HepG2 (cell line): ENCODE measurements around the gene CLEC16A. TPM values are rescaled to one million over a fixed set of nuclear protein-coding genes. Genes with fewer than 3 reads are reported as not detected.

Source experiments
- ATAC-seq: fragments of 200-7000 bp; cut with Tn5 transposase; 3 replicates; pipeline ENCODE4 v1.9.1; 2020; ENCODE audit warnings: mild to moderate bottlenecking, moderate library complexity
- BruUV-seq: library from RNA; stranded (reverse); fragments of 400-500 nt; replicated peaks from 2 replicates; lab custom pipeline; 2021; lab: Mats Ljungman, UMichigan
- CTCF ChIA-PET: fragments of 300-600 bp; formaldehyde crosslinking; extraction: SDS; loops from one replicate; lab custom pipeline; 2021; ENCODE audit warnings: low total read pairs, inconsistent platforms, low intra/inter-chr PET ratio; lab: Yijun Ruan, JAX
- POLR2A ChIA-PET: fragments of 350-600 bp; sonication (Branson Sonifier 250); formaldehyde crosslinking; loops from one replicate; lab custom pipeline; 2020; ENCODE audit warnings: antibody characterized with exemption, inconsistent platforms; lab: Yijun Ruan, JAX
- DNase-seq: peaks from one replicate; pipeline ENCODE4 v3.0.0-alpha.2; 2015; ENCODE audit warnings: low spot score
- FAIRE-seq: peaks from 3 replicates; lab custom pipeline; 2011; peaks lifted over from hg19 to GRCh38; lab: Jason Lieb, UNC
- H2AFZ ChIP-seq: one replicate; pipeline ENCODE4 v1.6.1; 2011; ENCODE audit warnings: low read length, inconsistent platforms
- H3K27ac ChIP-seq: fragments of 300-600 bp; 3 replicates; pipeline ENCODE4 v1.8.0; 2011; ENCODE audit warnings: mixed run types, mild to moderate bottlenecking, mixed read lengths, low read length, inconsistent platforms; ENCODE audit not compliant: insufficient read depth; ENCODE audit errors: extremely low read length
- H3K27me3 ChIP-seq, 2 experiments: fragments of 200-600 bp in 1 of 2; 2 replicates in 1 of 2; 3 replicates in 1 of 2; pipeline versions ENCODE4 v1.6.0 to v1.8.0; 2011; ENCODE audit warnings: low read length in 2 of 2, mild to moderate bottlenecking in 2 of 2, moderate library complexity in 2 of 2, inconsistent platforms in 1 of 2; ENCODE audit not compliant: insufficient read depth in 2 of 2, control insufficient read depth in 1 of 2
- H3K36me3 ChIP-seq, 2 experiments: fragments of 200-600 bp in 1 of 2; replicated peaks in 1 of 2; 2 replicates in 1 of 2; 3 replicates in 1 of 2; pipeline versions ENCODE4 v1.5.1 to v1.8.0; 2011; ENCODE audit warnings: low read length in 2 of 2, inconsistent platforms in 1 of 2; ENCODE audit not compliant: insufficient read depth in 2 of 2, control insufficient read depth in 1 of 2
- H3K4me1 ChIP-seq: 2 replicates; pipeline ENCODE4 v1.5.1; 2012; ENCODE audit warnings: low read length, inconsistent platforms; ENCODE audit not compliant: insufficient read depth
- H3K4me2 ChIP-seq: 2 replicates; pipeline ENCODE4 v1.6.0; 2011; ENCODE audit warnings: low read depth, low read length, inconsistent platforms
- H3K4me3 ChIP-seq, 3 experiments: fragments of 200-600 bp in 1 of 3; sonication (generic), shearing (Covaris generic) in 1 of 3; replicated peaks in 1 of 3; 2 replicates each; pipeline ENCODE4 v1.5.1; 2011 to 2016; ENCODE audit warnings: low read length in 3 of 3, inconsistent platforms in 2 of 3, low read depth in 2 of 3, mild to moderate bottlenecking in 2 of 3, control low read depth in 1 of 3, mixed read lengths in 1 of 3; ENCODE audit not compliant: insufficient read depth in 1 of 3
- H3K79me2 ChIP-seq: one replicate; pipeline ENCODE4 v1.6.1; 2011; ENCODE audit warnings: low read length, inconsistent platforms; ENCODE audit not compliant: insufficient read depth
- H3K9ac ChIP-seq: 2 replicates; pipeline ENCODE4 v1.6.0; 2011; ENCODE audit warnings: mild to moderate bottlenecking, low read depth, low read length, inconsistent platforms; ENCODE audit not compliant: insufficient read depth
- H3K9me3 ChIP-seq: 2 replicates; pipeline ENCODE4 v1.5.1; 2012; ENCODE audit warnings: mild to moderate bottlenecking, low read length
- H4K20me1 ChIP-seq: 2 replicates; pipeline ENCODE4 v1.6.0; 2011; ENCODE audit warnings: inconsistent platforms, mild to moderate bottlenecking, low read length, moderate library complexity; ENCODE audit not compliant: insufficient read depth
- ADNP ChIP-seq: sonication (generic); formaldehyde crosslinking; IDR thresholded peaks from 2 replicates; pipeline ENCODE4 v1.4.0; 2020; ENCODE audit warnings: missing genetic modification reagents
- CHD4 ChIP-seq: fragments of 200-600 bp; sonication (generic); IDR thresholded peaks from 2 replicates; pipeline ENCODE4 v1.7.0; 2017; ENCODE audit warnings: mild to moderate bottlenecking, low read length, borderline replicate concordance
- U2AF1 ChIP-seq: fragments of 200-400 bp; formaldehyde crosslinking; optimal IDR thresholded peaks from 2 replicates; pipeline ENCODE3; 2017; ENCODE audit warnings: mild to moderate bottlenecking, low read depth, low read length
- ZMYM2 ChIP-seq: sonication (generic); formaldehyde crosslinking; IDR thresholded peaks from 2 replicates; pipeline ENCODE4 v1.8.0; 2022; ENCODE audit warnings: mild to moderate bottlenecking, missing genetic modification reagents
- ZNF484 ChIP-seq: sonication (generic); formaldehyde crosslinking; IDR thresholded peaks from 2 replicates; pipeline ENCODE4 v1.5.1; 2020; ENCODE audit warnings: mild to moderate bottlenecking, low read depth, missing genetic modification reagents, borderline replicate concordance
- ZNF768 ChIP-seq: sonication (generic); formaldehyde crosslinking; IDR thresholded peaks from 2 replicates; pipeline ENCODE4 v1.4.0; 2020; ENCODE audit warnings: missing genetic modification reagents
- WGBS: methylation state at CpG from one replicate; pipeline ENCODE4 v1.1.6; 2017; ENCODE audit warnings: low lambda C conversion rate; 5-methylcytosine and 5-hydroxymethylcytosine counted together
- in situ Hi-C: cut with HindIII; loops from 2 replicates; pipeline ENCODE4 v1.10.0; 2017; ENCODE audit warnings: low pct_unique_long_range_greater_than_20kb; ENCODE audit not compliant: extremely low pct_ligation_motif_present
- intact Hi-C: fragments of 100-400 bp; cut with micrococcal nuclease; formaldehyde crosslinking; loops from one replicate; pipeline ENCODE4 v1.10.0; 2022; ENCODE audit not compliant: unreplicated experiment
- polyA plus RNA-seq, 8 experiments: library from polyadenylated mRNA; depleted of rRNA in 3 of 8; stranded (reverse) in 7 of 8; unstranded in 1 of 8; fragments of >200 nt; fragmentation: Illumina TruSeq in 4 of 8; extraction: Trizol in 4 of 8; gene quantifications; 2 replicates each; pipeline versions ENCODE4 v1.2.1 to v1.2.3, GENCODE V29; 2011 to 2016; ENCODE audit warnings: low read depth in 4 of 8, missing spikeins in 1 of 8, mixed read lengths in 1 of 8; ENCODE audit not compliant: insufficient read depth in 1 of 8
- total RNA-seq, 5 experiments: library from RNA; depleted of rRNA; stranded (reverse); fragments of >200 nt; fragmentation: Illumina TruSeq; extraction: Trizol; gene quantifications; 2 replicates each; pipeline ENCODE4 v1.2.3, GENCODE V29; 2016; ENCODE audit warnings: low read depth in 1 of 5
- TF ChIP-seq, protein P1 (sequence below): sonication (generic); formaldehyde crosslinking; IDR thresholded peaks from 2 replicates; pipeline ENCODE4 v1.4.0; 2020; ENCODE audit warnings: missing genetic modification reagents
- TF ChIP-seq, protein P2 (sequence below): sonication (generic); formaldehyde crosslinking; IDR thresholded peaks from 2 replicates; pipeline ENCODE4 v1.5.0; 2020; ENCODE audit warnings: mild to moderate bottlenecking, missing genetic modification reagents, moderate library complexity

CLEC16A gene
- total and polyA plus RNA-seq, 2 of the 13 experiments (the other 11 are each of a cell fraction or from before 2014, with no cell fraction given): 8.5 to 10.3 TPM

DNA sequence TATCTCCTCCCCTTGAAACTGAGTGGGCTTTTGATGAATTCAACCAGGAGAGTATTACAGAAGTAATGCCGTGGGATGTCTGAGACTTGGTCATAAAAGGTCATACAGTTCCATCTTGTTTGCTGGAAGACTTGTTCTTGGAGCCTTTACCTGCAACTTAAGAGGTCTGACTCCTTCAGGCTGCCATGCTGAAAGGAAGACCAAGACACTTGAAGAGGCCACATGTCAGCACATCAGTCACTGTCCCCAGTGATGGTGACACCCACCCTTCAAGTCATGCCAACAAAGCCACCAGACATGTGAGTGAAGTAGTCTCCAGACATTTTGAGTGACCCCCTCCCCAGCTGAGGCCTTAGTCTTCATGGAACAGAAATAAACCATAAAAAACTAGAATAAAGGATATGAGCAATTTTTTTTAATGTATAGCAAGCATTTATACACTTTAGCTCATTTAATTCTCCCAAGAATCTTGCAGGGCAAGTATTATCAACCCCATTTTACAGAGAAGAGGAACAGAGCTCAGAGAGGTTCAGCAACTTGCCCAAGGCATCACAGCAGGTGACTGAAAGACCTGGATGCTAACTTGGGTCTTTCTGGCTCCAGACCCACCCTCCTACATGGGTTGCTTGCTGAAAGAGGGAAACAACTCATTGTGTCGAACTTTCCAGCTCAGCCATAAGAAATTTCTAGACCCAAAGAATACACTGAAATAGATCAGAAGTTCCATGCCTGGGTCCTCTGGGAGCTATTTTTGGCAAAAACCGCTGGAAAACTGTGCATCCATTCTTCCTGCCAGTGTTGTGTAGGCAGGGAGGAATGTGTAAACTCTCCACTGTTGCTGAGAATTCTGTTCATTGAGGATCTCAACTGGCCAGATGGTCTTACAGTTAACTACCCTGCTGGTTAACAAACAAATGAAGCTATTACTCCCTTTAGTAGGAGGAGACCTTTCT is 273.6 kb downstream of the CLEC16A start:
- TF ChIP-seq, protein P1, sequence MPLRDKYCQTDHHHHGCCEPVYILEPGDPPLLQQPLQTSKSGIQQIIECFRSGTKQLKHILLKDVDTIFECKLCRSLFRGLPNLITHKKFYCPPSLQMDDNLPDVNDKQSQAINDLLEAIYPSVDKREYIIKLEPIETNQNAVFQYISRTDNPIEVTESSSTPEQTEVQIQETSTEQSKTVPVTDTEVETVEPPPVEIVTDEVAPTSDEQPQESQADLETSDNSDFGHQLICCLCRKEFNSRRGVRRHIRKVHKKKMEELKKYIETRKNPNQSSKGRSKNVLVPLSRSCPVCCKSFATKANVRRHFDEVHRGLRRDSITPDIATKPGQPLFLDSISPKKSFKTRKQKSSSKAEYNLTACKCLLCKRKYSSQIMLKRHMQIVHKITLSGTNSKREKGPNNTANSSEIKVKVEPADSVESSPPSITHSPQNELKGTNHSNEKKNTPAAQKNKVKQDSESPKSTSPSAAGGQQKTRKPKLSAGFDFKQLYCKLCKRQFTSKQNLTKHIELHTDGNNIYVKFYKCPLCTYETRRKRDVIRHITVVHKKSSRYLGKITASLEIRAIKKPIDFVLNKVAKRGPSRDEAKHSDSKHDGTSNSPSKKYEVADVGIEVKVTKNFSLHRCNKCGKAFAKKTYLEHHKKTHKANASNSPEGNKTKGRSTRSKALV (CRISPR knock-in tag): no peak
- peak; percentile 46; the same call in 1 of the 2 replicates for TF ChIP-seq ZNF768 (CRISPR knock-in tag)
- no peak for FAIRE-seq
- H3K27ac ChIP-seq: no peak overlapping the region
- no TSS peak for BruUV-seq
- no peaks in the 10 kb centered on the region for H3K79me2 ChIP-seq
- no peaks in the 10 kb centered on the region for H3K4me1 ChIP-seq
- no peak for ATAC-seq
- WGBS: 2% methylated on average over 3 of the region's 3 CpGs
- H4K20me1 ChIP-seq: no peaks in the 10 kb centered on the region
- intact Hi-C loops: no loop called here
- H3K36me3 ChIP-seq: no peaks in the 10 kb centered on the region
- peaks cover 2 to 8% of the 10 kb centered on the region in 2 experiments; a peak in 3 of 5 replicates for H3K27me3 ChIP-seq
- no peak overlapping the region for H2AFZ ChIP-seq
- POLR2A ChIA-PET: interaction anchor here (1.2 to 1.6 kb wide), 2 partner anchors 12 to 38 kb away, joined by 4 read pairs; partner anchors contain the start of gene SOCS1
- H3K9me3 ChIP-seq: peaks cover 23% of the 10 kb centered on the region
- no peak overlapping the region for H3K4me2 ChIP-seq
- no peak for DNase-seq
- CTCF ChIA-PET: no interaction called here
- in situ Hi-C loops: no loop called here
- H3K9ac ChIP-seq: no peak overlapping the region
- no peak overlapping the region for H3K4me3 ChIP-seq

DNA sequence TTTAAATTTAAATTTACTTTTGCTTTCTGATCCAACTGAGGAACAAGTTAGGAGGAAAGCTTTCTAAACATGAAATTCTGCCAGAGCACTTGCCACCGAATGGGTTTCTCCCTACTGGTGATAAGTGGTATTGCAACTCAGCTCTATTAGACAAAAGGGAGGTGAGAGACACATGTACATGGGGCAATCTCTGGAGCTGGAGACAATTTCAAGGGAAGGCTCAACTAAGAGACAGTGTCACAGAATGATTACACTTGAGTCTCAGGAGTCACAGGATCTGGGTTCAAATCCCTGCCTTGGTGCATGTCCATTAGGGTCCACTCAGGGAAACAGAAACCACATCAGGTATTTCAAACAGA is 274.2 kb downstream of the CLEC16A start:
- POLR2A ChIA-PET: interaction anchor here (1.6 kb wide), 1 partner anchor 12 kb away, joined by 4 read pairs; no protein-coding TSS in a partner anchor
- ATAC-seq: no peak

More for the DNA sequence above, 274.2 kb downstream of the CLEC16A start:
- Histone ChIP-seq H4K20me1 (no peaks in the 10 kb centered on the region), H3K4me2 (no peak overlapping the region), H3K79me2 (no peaks in the 10 kb centered on the region), H3K4me3 (no peak overlapping the region), H3K9me3 (peaks cover 23% of the 10 kb centered on the region), H3K36me3 (no peaks in the 10 kb centered on the region)
- peak; percentile 50 for FAIRE-seq
- 56% methylated on average over 1 of the region's 1 CpG for WGBS
- in situ Hi-C loops: no loop called here
- TF ChIP-seq ADNP (peak; percentile 53; the same call in 1 of the 2 replicates), U2AF1 (no peak), ZNF484 (CRISPR knock-in tag) (no peak), ZMYM2 (CRISPR knock-in tag) (peak; percentile 48; the same call in 1 of the 2 replicates), CHD4 (peak; percentile 97; the same call in 1 of the 2 replicates)
- TF ChIP-seq, protein P2, sequence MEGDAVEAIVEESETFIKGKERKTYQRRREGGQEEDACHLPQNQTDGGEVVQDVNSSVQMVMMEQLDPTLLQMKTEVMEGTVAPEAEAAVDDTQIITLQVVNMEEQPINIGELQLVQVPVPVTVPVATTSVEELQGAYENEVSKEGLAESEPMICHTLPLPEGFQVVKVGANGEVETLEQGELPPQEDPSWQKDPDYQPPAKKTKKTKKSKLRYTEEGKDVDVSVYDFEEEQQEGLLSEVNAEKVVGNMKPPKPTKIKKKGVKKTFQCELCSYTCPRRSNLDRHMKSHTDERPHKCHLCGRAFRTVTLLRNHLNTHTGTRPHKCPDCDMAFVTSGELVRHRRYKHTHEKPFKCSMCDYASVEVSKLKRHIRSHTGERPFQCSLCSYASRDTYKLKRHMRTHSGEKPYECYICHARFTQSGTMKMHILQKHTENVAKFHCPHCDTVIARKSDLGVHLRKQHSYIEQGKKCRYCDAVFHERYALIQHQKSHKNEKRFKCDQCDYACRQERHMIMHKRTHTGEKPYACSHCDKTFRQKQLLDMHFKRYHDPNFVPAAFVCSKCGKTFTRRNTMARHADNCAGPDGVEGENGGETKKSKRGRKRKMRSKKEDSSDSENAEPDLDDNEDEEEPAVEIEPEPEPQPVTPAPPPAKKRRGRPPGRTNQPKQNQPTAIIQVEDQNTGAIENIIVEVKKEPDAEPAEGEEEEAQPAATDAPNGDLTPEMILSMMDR (CRISPR knock-in tag): peak; percentile 31; the same call in 1 of the 2 replicates
- TF ChIP-seq, all 625 proteins: peak for 4
- CTCF ChIA-PET: no interaction called here
- no peak overlapping the region for H3K27ac ChIP-seq
- no peaks in the 10 kb centered on the region for H3K4me1 ChIP-seq
- peaks cover under 1 to 2% of the 10 kb centered on the region in 2 experiments; a peak in 2 of 5 replicates for H3K27me3 ChIP-seq
- no peak overlapping the region for H3K9ac ChIP-seq
- no peak overlapping the region for H2AFZ ChIP-seq
- BruUV-seq: no TSS peak
- intact Hi-C loops: no loop called here
- DNase-seq: no peak
